ENCODE results near the gene RXFP4. TPM values are rescaled to one million over a fixed set of nuclear protein-coding genes. Genes with fewer than 3 reads are reported as not detected.

Gene RXFP4
- total RNA-seq, 1 donor from 2014 or later: not detected

- no peak for DNase-seq
Measured at GRCh38 chr1:155931332-155932038, 10.0 kb upstream of the RXFP4 start.

GRCh38 chr1:155932081-155932480 is 9.4 kb upstream of the RXFP4 start:
- DNase-seq: no peak

DNA sequence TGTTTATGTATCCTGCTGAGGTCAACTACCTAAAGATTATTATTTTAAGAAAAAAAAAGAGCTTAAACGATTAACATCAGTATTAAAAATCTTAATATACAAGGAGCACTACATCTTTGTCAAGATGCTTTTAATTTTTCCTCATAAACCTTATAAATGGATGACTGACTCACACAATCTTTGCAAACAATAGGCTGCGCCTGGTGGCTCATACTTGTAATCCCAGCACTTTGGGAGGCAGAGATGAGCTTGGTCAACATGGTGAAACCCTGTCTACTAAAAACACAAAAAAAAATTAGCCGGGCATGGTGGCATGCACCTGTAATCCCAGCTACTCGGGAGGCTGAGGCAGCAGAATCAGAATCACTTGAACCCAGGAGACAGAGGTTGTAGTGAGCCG is 9.0 kb upstream of the RXFP4 start:
- peak; percentile 58 for DNase-seq

DNA sequence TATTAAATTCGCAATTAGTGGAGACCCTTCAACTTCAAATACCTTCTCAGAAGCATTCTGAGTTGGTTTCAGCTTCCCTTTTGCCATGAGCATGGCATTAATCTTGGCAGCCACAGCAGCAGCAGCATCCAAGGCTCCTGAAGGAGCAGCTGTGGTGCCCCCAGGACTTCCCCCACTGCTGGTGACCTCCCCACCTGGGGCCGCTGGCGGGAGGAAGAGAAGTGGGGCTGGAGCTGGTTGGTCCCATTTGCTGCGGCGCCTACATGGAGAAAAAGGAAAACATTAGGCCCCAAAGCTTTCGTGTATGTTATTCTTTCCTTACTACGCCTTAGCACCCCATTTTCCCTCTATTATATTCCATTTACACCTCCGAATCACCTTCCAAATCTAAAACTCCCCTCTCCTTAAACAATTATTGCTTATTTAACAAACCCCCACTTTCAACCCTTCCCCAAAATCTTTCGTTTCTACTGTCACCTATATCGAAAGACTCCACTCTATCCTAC is 7.8 kb upstream of the RXFP4 start:
- no peak for DNase-seq

DNA sequence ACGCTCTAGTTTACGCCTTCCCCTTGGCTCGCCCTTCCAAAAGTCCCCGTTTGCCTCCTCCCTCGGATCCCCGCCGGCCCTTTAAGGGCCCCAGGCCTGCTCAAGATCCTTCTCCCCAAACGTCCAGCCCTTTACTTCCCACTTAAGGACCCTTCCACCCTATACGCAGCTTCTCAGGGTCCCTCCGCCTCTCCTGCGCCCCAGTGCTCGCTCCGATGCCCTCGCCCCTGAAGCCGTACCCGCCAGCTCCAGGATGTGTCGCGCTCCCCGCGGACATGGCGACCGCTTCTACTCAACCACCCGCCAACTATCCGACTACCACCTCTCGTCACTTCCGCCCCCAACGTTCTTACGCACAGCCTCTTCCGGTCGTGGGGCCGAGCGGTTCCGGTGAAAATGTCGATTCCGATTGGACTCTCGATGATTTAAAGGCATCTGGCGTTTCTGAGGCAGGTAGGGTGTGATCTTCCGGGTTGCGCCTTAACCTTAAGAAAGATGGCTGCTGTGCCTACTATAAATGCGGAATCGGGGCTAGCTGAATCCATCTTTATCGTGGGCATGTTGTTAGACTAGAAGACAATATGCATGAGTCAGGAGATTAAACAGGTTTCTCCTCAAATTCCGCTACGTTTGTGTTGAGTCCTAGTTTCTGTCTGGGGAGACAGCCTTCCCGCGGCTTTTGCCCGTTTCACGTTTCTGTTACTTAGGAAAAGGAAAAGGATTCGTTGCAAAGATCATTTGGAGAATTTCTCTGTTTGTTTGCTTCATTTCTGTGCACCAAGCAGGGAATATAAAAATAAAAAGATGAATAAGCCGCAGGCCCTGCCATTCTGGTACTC is 7.1 kb upstream of the RXFP4 start, which contains the start of gene KHDC4:
TSS of gene KHDC4 (minus strand) at position 317 of the 839 bp plus-strand sequence. CDS start at position 277, 40 bp downstream.
- DNase-seq: peak; percentile 100

DNA sequence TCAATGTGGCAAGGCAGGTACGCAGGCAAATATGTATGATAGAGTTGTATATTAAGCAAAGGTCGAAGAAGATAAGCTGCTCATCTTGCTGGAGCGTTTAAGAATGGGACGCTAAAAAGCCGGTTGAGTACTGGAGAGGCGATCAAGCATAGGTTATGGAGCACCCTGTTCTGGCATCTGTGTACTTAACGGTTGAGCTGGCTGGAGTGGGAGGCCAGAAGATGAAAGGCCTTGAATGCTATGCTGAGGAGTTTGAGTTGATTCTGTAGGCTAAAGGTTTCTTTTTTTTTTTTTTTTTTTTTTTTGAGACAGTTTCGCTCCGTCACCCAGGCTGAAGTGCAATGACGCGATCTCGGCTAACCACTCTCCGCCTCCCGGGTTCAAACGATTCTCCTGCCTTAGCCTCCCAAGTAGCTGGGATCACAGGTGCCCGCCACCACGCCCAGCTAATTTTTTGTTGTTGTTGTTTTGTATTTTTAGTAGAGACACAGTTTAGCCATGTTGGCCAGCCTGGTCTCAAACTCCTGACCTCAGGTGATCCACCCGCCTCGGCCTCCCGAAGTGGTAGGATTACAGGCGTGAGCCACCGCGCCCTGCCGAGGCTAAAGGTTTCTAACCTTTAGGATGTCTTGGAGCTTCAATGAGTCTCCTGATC is 6.4 kb upstream of the RXFP4 start:
- DNase-seq: no peak

GRCh38 chr1:155938220-155938627 is 3.2 kb upstream of the RXFP4 start:
- peak; percentile 90 for DNase-seq

DNA sequence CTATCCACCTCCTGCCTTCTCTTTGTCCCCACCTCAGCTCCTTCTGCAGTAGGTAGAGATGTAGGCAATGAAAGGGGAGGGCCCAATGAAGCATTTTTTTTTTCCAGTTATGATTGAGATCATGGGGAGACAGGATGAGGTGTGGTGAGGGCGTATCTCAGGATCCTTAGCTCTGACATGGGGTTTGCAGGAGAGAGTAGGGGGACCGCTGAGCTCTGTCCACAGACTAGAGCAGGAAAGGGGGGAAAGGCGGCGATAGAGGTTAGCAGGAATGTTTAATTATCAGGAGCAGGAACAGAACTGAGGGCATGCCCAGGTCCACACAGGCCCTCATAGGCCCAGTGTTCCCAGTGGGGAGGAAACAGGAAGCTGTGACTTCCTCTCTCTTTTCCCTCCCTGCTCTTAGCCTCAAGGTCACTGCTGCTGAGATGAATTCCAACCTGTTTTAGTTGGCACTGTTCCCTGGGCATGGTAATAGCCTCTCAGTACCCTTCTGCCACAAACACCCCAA is 901 bp upstream of the RXFP4 start:
- DNase-seq: peak; percentile 81

DNA sequence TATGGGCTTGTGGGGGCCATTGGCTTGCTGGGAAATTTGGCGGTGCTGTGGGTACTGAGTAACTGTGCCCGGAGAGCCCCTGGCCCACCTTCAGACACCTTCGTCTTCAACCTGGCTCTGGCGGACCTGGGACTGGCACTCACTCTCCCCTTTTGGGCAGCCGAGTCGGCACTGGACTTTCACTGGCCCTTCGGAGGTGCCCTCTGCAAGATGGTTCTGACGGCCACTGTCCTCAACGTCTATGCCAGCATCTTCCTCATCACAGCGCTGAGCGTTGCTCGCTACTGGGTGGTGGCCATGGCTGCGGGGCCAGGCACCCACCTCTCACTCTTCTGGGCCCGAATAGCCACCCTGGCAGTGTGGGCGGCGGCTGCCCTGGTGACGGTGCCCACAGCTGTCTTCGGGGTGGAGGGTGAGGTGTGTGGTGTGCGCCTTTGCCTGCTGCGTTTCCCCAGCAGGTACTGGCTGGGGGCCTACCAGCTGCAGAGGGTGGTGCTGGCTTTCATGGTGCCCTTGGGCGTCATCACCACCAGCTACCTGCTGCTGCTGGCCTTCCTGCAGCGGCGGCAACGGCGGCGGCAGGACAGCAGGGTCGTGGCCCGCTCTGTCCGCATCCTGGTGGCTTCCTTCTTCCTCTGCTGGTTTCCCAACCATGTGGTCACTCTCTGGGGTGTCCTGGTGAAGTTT is 550 bp downstream of the RXFP4 start:
- no peak for DNase-seq

- no peak for DNase-seq
Measured at GRCh38 chr1:155942578-155943141, 1.2 kb downstream of the RXFP4 start.

GRCh38 chr1:155944444-155944799 is 3.0 kb downstream of the RXFP4 start:
- no peak for DNase-seq

GRCh38 chr1:155946633-155947219 is 5.3 kb downstream of the RXFP4 start:
- no peak for DNase-seq

DNA sequence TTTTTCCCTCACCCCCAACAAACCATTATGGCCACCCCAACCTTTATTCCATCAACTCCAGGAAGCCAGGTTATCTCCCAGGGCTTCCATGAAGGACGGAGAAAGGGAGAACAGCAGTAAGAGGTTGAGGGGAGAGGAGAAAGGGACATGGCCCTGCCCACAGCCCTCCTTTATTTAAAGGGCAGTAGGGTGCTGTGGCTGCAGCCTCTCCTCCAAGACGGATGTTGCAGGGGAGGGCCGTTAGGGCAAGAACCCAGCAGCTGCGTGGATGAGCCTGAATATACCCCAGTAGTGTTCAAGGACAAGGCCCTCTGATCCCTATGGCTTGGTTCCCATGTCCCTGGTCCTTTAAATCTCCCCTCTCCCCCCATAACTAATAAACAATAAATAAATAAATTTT is 5.9 kb downstream of the RXFP4 start:
- no peak for DNase-seq

GRCh38 chr1:155947741-155948140 is 6.3 kb downstream of the RXFP4 start:
- DNase-seq: no peak

DNA sequence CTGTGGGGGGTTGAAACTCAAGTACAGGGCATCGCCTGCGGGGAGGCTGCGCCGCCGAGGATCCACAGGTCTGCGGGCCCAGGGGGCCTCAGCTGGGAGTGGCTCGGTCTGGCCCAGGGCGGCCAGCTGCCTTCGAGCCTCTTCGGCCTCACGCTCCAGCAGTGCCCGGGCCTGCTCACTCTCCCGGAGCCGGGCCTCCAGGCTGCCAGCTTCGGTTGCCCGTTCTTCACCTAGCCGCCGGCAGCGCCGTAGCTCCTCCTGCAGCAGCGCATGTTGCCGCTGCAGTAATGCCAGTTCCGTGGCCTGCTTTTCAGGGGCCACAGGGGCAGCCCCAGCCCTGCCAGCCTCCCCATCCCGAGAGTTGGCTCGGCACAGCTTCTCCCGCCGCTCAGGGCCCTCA is 9.4 kb downstream of the RXFP4 start:
- no peak for DNase-seq

GRCh38 chr1:155951753-155952504 is 10.5 kb downstream of the RXFP4 start:
- DNase-seq: no peak

DNA sequence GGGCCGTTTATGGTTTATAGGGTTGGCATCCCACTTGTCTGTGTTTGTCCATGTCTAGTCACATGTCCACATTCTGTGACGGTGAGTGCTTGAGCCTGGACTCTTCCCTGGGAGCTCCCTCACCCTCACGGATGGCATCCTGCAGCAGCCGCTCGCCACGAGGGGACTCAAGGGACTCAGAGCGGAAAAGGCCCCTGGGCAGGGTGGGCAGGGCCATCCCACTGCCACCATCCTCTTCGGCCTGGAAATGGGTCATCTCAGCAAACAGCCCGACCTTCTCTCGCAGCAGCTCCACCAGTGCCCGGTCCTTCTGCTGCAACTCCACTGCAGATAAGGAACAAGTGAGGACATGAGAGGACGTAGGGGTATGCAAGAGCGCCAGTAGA is 11.1 kb downstream of the RXFP4 start:
- DNase-seq: no peak

DNA sequence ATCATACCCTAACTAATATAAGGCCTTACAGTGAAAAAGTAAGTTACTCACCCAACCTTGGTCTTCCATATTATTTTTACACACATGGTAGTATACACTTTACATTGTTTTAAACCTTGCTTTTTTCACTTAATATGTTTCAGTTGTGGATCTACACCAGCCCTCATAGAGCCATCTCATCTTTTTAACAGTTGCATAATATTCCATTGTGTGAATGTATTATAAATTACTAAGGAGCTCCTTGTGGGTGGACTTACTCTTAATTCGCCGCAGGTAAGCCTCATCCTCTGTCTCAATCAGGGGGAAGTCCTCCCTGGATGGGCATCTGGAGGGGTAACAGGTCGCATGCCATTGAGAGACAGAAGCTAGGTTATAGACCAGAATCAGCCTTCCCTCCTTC is 13.2 kb downstream of the RXFP4 start:
- DNase-seq: no peak

DNA sequence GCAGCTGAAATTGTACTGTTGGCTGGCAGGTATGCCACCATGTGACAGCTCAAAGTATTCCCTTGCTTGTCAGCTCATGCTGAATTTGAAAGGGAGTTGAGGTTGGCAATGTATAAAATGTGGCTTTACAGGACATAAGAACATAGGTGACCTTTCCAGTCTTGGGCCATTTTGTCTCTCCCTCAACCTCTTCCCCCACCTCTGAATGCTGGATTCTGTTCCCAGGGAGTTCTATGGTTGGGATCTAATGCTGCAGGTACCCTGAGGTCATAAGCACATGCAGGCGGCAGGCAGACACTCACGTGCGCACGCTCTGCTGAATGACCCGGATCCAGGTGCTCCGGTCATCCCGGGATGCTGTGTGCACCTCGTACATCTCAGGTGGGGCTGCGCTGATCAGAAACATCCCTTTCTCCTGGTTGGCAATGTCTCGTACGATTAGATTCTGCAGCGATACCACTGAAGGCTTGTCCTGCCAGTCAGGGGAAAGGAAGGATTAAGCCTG is 16.0 kb downstream of the RXFP4 start:
- no peak for DNase-seq

DNA sequence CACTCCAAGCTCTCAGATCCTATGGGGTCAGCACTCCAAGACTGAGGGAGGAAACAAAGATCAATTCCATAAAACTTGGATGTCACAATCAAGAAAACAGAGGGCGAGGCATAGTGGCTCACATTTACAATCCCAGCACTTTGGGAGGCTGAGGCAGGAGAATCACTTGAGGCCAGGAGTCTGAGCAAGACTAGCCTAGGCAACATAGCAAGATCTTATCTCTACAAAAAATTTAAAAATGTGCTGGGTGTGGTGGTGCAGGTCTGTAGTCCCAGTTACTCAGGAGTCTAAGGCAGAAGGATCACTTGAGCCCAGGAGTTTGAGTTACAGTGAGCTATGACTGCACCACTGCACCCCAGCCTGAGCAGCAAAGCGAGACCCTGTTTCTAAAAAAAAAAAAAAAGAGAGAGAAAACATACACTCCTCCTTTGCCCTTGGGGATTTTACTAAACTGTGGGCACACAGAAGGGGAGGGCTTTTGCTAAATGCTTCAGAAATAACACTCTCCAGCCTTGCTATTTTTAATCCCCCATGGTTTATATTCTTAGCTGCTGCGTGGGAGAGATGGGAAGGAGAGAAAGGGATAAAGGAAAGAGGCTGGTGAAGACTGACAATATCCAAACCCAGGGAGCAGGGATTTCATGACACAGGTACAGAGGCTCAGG is 18.8 kb downstream of the RXFP4 start:
- DNase-seq: no peak

All from dermis blood vessel endothelial cell (primary cell).